Mesenteric fat pad (tissue), 1 donor: ENCODE data around the gene LINGO4. TPM values are rescaled to one million over a fixed set of nuclear protein-coding genes. Genes with fewer than 3 reads are reported as not detected.

Experiments
- DNase-seq: peaks from one replicate; pipeline ENCODE4 v3.0.0-alpha.2; 2020; ENCODE audit warnings: low spot score
- long read RNA-seq: library from polyadenylated mRNA; unstranded; transcript quantifications from one replicate; pipeline ENCODE4 v2.0.0, GENCODE V29; 2020
- total RNA-seq: library from RNA; stranded (reverse); fragmentation: NEBNext Ultra II Directional; extraction: Animal tissue kit (Norgen Biotek cat#: 25700); gene quantifications from one replicate; pipeline ENCODE4 v1.2.1, GENCODE V29; 2021
- donor health status: DM: yes; HTN: yes; CAD: no.

LINGO4 gene, protein sequence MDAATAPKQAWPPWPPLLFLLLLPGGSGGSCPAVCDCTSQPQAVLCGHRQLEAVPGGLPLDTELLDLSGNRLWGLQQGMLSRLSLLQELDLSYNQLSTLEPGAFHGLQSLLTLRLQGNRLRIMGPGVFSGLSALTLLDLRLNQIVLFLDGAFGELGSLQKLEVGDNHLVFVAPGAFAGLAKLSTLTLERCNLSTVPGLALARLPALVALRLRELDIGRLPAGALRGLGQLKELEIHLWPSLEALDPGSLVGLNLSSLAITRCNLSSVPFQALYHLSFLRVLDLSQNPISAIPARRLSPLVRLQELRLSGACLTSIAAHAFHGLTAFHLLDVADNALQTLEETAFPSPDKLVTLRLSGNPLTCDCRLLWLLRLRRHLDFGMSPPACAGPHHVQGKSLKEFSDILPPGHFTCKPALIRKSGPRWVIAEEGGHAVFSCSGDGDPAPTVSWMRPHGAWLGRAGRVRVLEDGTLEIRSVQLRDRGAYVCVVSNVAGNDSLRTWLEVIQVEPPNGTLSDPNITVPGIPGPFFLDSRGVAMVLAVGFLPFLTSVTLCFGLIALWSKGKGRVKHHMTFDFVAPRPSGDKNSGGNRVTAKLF
- total RNA-seq: not detected
- long read RNA-seq: 0 reads

- peak; percentile 53 for DNase-seq
Observed at GRCh38 chr1:151805066-151805820, at the start of gene LINGO4. Gene LINGO4, minus strand, starts transcription at chr1:151805419. Its CDS starts 2,715 bp downstream, at chr1:151802704.

DNA sequence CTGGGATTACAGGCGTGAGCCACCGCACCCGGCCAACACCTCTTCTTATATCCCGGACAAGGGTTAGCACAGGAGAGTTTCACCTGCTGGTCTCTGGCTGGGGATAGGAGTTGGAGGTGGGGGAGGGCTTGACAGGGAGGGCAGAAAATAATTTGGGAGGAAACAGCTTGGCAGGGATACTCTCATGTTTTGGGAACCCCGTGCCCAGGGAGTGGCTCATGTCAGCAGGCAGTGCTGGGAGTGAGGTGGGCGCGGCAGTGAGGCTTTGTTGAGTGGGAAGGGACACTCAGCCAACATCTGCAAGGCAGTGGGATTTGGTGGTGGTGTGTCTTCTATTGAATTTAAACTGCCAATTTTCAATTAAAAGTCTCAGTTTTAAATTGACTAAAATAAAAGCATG lies 49.4 kb upstream of the LINGO4 start:
- peak; percentile 39 for DNase-seq

GRCh38 chr1:151853411-151853943 lies 48.3 kb upstream of the LINGO4 start, which contains the start of gene THEM5:
Gene THEM5, minus strand, starts transcription at chr1:151853712. Its CDS starts 147 bp downstream, at chr1:151853565.
- DNase-seq: peak; percentile 64

- peak; percentile 62 for DNase-seq
Observed at GRCh38 chr1:151852733-151853132, 47.5 kb upstream of the LINGO4 start.

GRCh38 chr1:151851886-151852285 lies 46.7 kb upstream of the LINGO4 start:
- peak; percentile 79 for DNase-seq

- DNase-seq: peak; percentile 73
Observed at GRCh38 chr1:151849871-151850270, 44.7 kb upstream of the LINGO4 start.

DNA sequence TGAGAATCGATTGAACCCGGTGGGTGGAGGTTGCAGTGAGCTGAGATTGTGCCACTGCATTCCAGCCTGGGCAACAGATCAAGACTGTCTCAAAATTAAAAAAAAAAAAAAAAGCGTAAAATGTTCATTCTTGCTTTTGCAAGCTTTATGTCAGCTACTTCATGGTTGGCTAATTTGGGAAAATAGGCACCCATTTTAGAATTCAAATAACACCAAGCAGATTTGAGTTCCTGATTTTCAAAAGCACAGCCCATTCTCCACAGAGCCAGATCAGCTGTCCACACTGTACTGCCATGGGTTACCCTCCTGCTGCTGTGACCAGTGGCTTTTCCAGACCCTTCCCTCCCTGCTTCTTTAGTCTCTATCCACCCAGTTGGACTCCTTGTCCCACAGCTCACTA lies 43.9 kb upstream of the LINGO4 start:
- DNase-seq: peak; percentile 20

DNA sequence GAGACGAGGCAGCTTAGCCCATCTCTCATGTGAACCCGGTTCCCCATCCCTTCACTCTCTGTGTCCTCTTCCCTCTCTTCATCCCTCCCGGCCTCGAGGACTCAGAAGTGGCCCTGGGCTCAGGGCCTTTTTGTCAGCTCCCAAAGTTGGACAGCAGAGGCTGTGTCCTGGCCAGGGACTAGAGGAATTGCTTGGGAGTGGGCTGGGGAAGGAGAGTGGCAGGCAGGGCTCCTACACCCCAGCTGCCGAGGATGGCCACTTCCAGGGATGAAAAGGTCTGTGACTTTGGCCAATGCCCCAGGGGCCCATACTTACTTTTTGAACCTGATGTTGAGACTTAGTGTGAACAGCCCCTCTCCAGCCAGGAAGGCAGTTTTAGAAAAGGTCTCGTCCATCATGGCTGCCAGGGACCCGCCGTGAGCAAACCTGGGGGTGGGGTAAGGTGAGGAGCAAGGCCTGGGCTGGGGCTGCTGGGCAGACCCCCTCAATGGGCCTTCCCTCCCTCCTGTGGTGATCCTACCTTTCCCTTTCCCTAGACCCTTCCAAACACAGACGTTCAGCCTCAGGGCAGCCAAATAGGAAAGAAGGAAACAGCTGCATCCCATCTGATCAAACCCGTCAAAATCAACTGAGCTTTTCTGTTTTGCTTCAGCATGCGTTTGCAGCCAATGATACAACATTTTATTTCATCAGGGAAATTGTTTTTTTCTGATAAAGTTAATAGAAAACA lies 42.8 kb upstream of the LINGO4 start:
- DNase-seq: peak; percentile 45

GRCh38 chr1:151846686-151847237 lies 41.5 kb upstream of the LINGO4 start:
- DNase-seq: no peak

- no peak for DNase-seq
Observed at GRCh38 chr1:151846062-151846568, 40.9 kb upstream of the LINGO4 start.

- DNase-seq: no peak
Observed at GRCh38 chr1:151843398-151843797, 38.2 kb upstream of the LINGO4 start.

- no peak for DNase-seq
Observed at GRCh38 chr1:151841141-151841540, 35.9 kb upstream of the LINGO4 start.

DNA sequence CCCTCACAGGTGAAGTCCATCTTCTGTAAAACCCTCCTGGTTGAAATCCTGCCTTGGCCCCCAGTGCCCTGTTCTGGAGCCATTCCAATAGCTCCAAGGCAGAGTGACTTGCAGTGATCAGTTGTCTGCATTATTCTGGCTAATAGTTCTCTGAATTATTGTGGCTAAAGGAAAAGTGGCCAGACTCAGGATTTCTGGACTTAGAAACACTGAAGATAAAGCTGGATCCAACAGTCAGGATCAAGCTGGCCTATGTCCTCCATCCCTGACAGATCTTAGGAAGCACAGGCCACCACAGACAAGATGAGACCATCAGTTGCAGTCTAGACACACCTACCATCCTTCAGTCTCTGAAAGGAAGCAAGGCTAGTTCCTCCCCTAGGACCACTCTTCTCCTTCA lies 35.2 kb upstream of the LINGO4 start:
- no peak for DNase-seq

DNA sequence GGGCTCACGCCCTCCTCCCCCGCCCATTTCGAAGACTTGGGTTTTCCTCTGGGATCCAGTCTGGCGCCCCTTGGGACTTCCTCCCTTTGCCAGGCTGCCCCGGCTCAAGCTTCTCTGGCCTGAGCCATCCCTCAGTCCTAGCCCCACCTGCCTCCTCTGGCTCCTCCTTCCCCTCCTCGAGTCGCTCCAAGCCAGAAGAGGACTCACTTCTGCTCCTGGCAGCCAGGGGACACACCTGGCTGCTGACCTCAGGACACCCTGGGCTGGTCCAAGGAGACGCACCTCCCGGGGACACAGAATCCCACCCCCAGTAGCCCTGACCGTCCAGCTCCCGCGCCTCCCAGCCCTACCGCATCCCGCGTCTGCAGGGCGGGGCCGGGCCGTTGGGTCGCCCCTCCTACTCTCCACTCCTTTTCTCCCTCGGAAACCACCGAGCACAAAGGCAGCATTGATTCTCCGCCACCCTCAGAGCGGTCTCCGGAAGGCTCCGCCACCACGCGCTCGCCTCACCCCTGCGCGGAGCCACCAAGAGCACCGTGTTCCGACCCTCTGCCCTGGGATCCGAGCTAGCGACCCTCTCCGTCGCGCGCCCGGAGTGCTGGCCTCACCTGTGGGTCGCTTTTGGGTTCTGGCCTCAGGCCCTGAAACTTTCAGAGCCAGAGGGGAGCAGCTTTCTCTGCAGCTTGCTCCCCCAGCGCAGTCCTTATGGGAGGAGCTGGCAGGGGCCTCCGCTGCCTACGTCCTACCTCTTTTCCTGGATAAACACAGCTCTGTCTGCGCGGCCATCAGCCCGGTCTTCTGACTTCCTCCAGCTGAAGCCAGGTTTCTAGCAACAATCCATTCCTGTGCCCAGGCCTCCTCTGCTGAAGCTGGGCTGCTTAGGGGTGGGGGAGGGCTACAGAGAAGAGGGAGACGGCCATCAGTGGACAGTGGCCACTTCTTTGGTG lies 34.5 kb upstream of the LINGO4 start, which contains the start of gene C2CD4D:
Gene C2CD4D (minus strand): TSS at position 364 of the 947 bp plus-strand sequence. CDS start 831 bp downstream, outside the sequence.
- DNase-seq: no peak

DNA sequence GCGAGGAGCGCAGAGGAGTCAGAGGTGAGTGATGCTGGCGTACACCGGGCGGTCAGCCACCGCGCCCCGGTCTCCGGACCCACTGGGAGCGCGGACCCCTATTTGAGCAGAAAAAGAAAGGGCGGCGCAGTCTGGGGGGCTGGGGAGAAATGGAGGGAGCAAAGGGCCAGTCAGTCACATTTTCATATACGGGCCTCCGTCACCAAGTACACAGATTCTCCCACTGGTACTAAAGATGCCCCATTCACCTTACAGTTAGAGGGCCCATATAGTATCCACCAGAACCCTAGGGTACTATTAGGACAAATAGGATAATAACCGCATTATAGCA lies 33.8 kb upstream of the LINGO4 start:
- DNase-seq: no peak

GRCh38 chr1:151838222-151839081 lies 33.2 kb upstream of the LINGO4 start:
- DNase-seq: no peak

- no peak for DNase-seq
Observed at GRCh38 chr1:151837884-151838221, 32.6 kb upstream of the LINGO4 start.

GRCh38 chr1:151837197-151837596 lies 32.0 kb upstream of the LINGO4 start:
- DNase-seq: no peak
